ENCODE measurements around the gene DLX4. TPM values are rescaled to one million over a fixed set of nuclear protein-coding genes. Genes with fewer than 3 reads are reported as not detected.

DLX4 gene
- total RNA-seq, 1 experiment from 2014 or later, result 1.3 TPM

DNA sequence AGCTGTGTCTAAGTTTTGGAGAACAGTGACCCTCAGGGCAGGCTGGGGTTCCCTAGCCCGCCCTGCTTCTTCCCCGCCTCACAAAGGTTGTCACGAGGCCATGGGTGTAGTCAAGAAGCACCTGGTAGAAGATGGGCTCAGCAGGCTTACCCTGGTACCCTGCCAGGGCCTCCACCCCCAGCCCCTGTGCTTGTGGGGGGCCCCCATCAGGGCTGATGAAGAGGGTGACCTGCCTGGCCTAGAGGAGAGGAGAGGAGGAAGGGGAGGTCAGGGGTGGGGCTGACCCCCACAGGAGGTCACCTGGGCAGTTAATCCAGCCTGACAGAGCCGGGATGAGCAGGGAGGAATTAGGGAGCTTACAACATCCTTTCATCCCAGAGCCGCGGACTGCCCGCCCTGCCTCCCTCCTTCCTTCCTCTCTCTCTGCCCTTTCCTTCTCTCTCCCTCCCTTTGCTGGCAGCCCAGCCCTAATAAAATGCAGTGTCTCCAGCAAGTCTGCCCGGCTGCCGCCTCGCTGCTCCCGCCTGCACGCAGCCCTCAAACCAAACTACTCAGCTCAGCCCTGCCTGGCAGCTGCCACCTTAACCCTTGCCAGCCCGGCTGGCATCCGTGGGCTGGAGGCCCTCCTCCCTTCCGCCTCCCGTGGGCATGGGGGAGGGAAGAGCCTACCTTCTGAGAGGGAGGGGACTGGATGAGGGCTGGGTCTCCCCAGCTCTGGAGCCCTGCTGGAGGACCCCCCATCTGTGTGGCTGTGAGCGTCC is 18.9 kb downstream of the DLX4 start (continued):
- TF ChIP-seq ZNF671 (CRISPR knock-in tag; IDR thresholded peaks at IDR 0.05), result no peak
- TF ChIP-seq, protein P1, sequence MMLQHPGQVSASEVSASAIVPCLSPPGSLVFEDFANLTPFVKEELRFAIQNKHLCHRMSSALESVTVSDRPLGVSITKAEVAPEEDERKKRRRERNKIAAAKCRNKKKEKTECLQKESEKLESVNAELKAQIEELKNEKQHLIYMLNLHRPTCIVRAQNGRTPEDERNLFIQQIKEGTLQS (CRISPR knock-in tag; conservative IDR thresholded peaks at IDR 0.05), result no peak
- no peak for TF ChIP-seq SP1 (CRISPR knock-in tag; conservative IDR thresholded peaks at IDR 0.05)
- no peak for TF ChIP-seq ZSCAN18 (CRISPR knock-in tag; IDR thresholded peaks at IDR 0.05)

DNA sequence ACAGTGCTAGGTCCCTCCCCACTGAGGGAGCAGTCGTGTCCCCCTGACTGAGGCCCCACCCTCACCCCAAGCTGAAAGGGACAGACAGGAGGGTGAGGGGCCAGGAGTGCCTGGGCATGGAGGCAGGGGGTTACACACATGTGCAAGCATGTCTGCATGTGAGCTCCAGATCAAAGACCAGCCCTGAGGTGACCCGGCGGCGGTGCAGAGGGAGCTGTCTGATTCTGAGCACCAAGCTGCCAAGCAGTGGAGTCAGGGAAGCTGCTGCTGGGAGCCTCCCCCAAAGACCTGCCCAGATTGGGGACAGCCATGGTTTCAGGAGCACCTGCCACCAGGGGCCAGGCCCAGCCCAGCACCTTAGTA is 20.5 kb downstream of the DLX4 start:
- peaks cover 25% of the 10 kb centered on the region for H3K4me1 Mint-ChIP-seq
- ATAC-seq (no peak), DNase-seq (ENCODE audit: low spot score) (no peak)
- no peak overlapping the region for H3K27ac Mint-ChIP-seq
- no peaks in the 10 kb centered on the region for H3K36me3 Mint-ChIP-seq
- H3K4me3 Mint-ChIP-seq, result no peak overlapping the region
- H3K9me3 Mint-ChIP-seq, result no peaks in the 10 kb centered on the region
- TF ChIP-seq NFYB (CRISPR knock-in tag; conservative IDR thresholded peaks at IDR 0.05; ENCODE audit: low read depth) (no peak), ZNF671 (CRISPR knock-in tag; IDR thresholded peaks at IDR 0.05) (no peak), MYBL2 (CRISPR knock-in tag; IDR thresholded peaks at IDR 0.05) (no peak), ETV6 (CRISPR knock-in tag; IDR thresholded peaks at IDR 0.05) (no peak), ZNF263 (CRISPR knock-in tag; IDR thresholded peaks at IDR 0.05; ENCODE audit: low read depth) (no peak), NFATC4 (CRISPR knock-in tag; IDR thresholded peaks at IDR 0.05) (no peak), TP53 (CRISPR knock-in tag; IDR thresholded peaks at IDR 0.05) (no peak), ESRRA (CRISPR knock-in tag; IDR thresholded peaks at IDR 0.05; ENCODE audit: borderline replicate concordance) (no peak), TEAD1 (CRISPR knock-in tag; IDR thresholded peaks at IDR 0.05) (no peak), ZNF425 (CRISPR knock-in tag; conservative IDR thresholded peaks at IDR 0.05) (no peak), CREB1 (CRISPR knock-in tag; IDR thresholded peaks at IDR 0.05) (no peak), SMAD4 (CRISPR knock-in tag; IDR thresholded peaks at IDR 0.05) (no peak)
- TF ChIP-seq, protein P2, sequence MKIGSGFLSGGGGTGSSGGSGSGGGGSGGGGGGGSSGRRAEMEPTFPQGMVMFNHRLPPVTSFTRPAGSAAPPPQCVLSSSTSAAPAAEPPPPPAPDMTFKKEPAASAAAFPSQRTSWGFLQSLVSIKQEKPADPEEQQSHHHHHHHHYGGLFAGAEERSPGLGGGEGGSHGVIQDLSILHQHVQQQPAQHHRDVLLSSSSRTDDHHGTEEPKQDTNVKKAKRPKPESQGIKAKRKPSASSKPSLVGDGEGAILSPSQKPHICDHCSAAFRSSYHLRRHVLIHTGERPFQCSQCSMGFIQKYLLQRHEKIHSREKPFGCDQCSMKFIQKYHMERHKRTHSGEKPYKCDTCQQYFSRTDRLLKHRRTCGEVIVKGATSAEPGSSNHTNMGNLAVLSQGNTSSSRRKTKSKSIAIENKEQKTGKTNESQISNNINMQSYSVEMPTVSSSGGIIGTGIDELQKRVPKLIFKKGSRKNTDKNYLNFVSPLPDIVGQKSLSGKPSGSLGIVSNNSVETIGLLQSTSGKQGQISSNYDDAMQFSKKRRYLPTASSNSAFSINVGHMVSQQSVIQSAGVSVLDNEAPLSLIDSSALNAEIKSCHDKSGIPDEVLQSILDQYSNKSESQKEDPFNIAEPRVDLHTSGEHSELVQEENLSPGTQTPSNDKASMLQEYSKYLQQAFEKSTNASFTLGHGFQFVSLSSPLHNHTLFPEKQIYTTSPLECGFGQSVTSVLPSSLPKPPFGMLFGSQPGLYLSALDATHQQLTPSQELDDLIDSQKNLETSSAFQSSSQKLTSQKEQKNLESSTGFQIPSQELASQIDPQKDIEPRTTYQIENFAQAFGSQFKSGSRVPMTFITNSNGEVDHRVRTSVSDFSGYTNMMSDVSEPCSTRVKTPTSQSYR (CRISPR knock-in tag; IDR thresholded peaks at IDR 0.05), result no peak
- TF ChIP-seq, protein P3, sequence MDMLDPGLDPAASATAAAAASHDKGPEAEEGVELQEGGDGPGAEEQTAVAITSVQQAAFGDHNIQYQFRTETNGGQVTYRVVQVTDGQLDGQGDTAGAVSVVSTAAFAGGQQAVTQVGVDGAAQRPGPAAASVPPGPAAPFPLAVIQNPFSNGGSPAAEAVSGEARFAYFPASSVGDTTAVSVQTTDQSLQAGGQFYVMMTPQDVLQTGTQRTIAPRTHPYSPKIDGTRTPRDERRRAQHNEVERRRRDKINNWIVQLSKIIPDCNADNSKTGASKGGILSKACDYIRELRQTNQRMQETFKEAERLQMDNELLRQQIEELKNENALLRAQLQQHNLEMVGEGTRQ (CRISPR knock-in tag; IDR thresholded peaks at IDR 0.05), result no peak
- H3K27me3 Mint-ChIP-seq (ENCODE audit: low read depth), result peaks cover 94% of the 10 kb centered on the region
- CTCF ChIA-PET, result interaction anchor here (0.7 to 5.7 kb wide), 10 partner anchors 9 to 128 kb away, joined by 3 to 33 read pairs (median 4); no protein-coding TSS in a partner anchor
- POLR2A ChIA-PET, result interaction anchor here (0.9 kb wide), 1 partner anchor 109 kb away, joined by 3 read pairs; no protein-coding TSS in a partner anchor
